Spleen (tissue), 11 donors: ENCODE results near the gene CXCL6. TPM values are rescaled to one million over a fixed set of nuclear protein-coding genes. Genes with fewer than 3 reads are reported as not detected.

Source experiments
- DNase-seq: peaks from one replicate; pipeline ENCODE4 v3.0.0-alpha.2; 2020
- H3K27ac ChIP-seq, 8 donors: fragments of 200-600 bp; sonication (generic) in 7 of 8; 1 replicate in 4 of 8; 2 replicates in 4 of 8; pipeline versions ENCODE4 v1.5.0 to v1.8.0; 2016 to 2021; ENCODE audit warnings: inconsistent platforms in 4 of 8, mild to moderate bottlenecking in 4 of 8, moderate library complexity in 1 of 8
- H3K27me3 ChIP-seq, 7 donors: fragments of 200-600 bp; sonication (generic) in 6 of 7; replicated peaks in 1 of 7; 1 replicate in 4 of 7; 2 replicates in 3 of 7; pipeline versions ENCODE4 v1.5.0 to v1.8.0; 2016 to 2021; ENCODE audit warnings: inconsistent platforms in 3 of 7, mild to moderate bottlenecking in 1 of 7
- H3K36me3 ChIP-seq, 6 donors: fragments of 200-600 bp; sonication (generic) in 5 of 6; 1 replicate in 4 of 6; 2 replicates in 2 of 6; pipeline versions ENCODE4 v1.5.0 to v1.8.0; 2016 to 2021; ENCODE audit warnings: inconsistent platforms in 2 of 6
- H3K4me1 ChIP-seq, 6 donors: fragments of 200-600 bp; sonication (generic) in 5 of 6; 1 replicate in 3 of 6; 2 replicates in 3 of 6; pipeline versions ENCODE4 v1.5.0 to v1.8.0; 2016 to 2021; ENCODE audit warnings: inconsistent platforms in 3 of 6
- H3K4me3 ChIP-seq, 8 donors: fragments of 200-600 bp; sonication (generic) in 7 of 8; 1 replicate in 4 of 8; 2 replicates in 4 of 8; pipeline versions ENCODE4 v1.5.0 to v1.8.0; 2016 to 2021; ENCODE audit warnings: inconsistent platforms in 4 of 8, mild to moderate bottlenecking in 4 of 8, moderate library complexity in 2 of 8
- H3K9me3 ChIP-seq, 8 donors: fragments of 200-600 bp; sonication (generic) in 7 of 8; 1 replicate in 4 of 8; 2 replicates in 4 of 8; pipeline versions ENCODE4 v1.5.0 to v1.8.0; 2016 to 2021; ENCODE audit warnings: inconsistent platforms in 4 of 8
- POLR2A ChIP-seq, 3 donors: fragments of 450-650 bp; IDR thresholded peaks; one replicate each; pipeline ENCODE4 v1.5.1; 2017; ENCODE audit warnings: antibody characterized with exemption in 3 of 3, mild to moderate bottlenecking in 1 of 3
- POLR2AphosphoS5 ChIP-seq, 3 donors: sonication (generic); formaldehyde crosslinking; IDR thresholded peaks; one replicate each; pipeline ENCODE4 v1.5.1; 2017; ENCODE audit warnings: antibody characterized with exemption in 3 of 3
- WGBS, 5 donors: extraction: QIAGEN DNeasy Blood & Tissue Kit in 3 of 5; methylation state at CpG; one replicate each; pipeline versions ENCODE4 v1.1.5 to v1.1.7; 2013 to 2018; 5-methylcytosine and 5-hydroxymethylcytosine counted together
- intact Hi-C: fragments of 100-400 bp; cut with DNase I; formaldehyde crosslinking; loops from one replicate; pipeline ENCODE4 v1.15.0; 2023; ENCODE audit warnings: low total_unique reads
- polyA plus RNA-seq, 3 donors: library from polyadenylated mRNA; stranded (reverse); fragments of 200-250 nt; gene quantifications; one replicate each; pipeline ENCODE4 v1.2.1, GENCODE V29; 2013
- total RNA-seq, 7 donors: library from RNA; depleted of rRNA in 3 of 7; stranded (reverse); fragments of >200 nt in 3 of 7; fragmentation: NEBNext Ultra II Directional in 4 of 7; extraction: Animal tissue kit (Norgen Biotek cat#: 25700) in 4 of 7; gene quantifications; one replicate each; pipeline versions ENCODE4 v1.1.0 to v1.2.1, GENCODE V29; 2016 to 2021
- TF ChIP-seq, protein P1 (sequence below), 11 experiments: fragments of 200-600 bp in 7 of 11; fragments of 450-650 bp in 4 of 11; sonication (generic) in 4 of 11; IDR thresholded peaks in 8 of 11; conservative IDR thresholded peaks in 3 of 11; 1 replicate in 7 of 11; 2 replicates in 4 of 11; pipeline versions ENCODE4 v1.4.0 to v1.8.0; 2016 to 2021; ENCODE audit warnings: antibody characterized with exemption in 11 of 11, inconsistent platforms in 4 of 11, mild to moderate bottlenecking in 1 of 11
- donor health status: healthy with polysubstance abuse.
- donor health status: DM: no; HTN: no; CAD: no; lungs with moderate emphysema.
- donor health status: DM: no; HTN: no; CAD: no.
- donor health status: Bipolar disorder and iron deficiency.
- donor health status: healthy.
- donor health status: DM: no; HTN: no; CAD: no.
- donor health status: DM: yes; HTN: yes; CAD: no.

Gene CXCL6
- total and polyA plus RNA-seq, 10 donors = 17.8 to 143 (median 62.8) TPM

DNA sequence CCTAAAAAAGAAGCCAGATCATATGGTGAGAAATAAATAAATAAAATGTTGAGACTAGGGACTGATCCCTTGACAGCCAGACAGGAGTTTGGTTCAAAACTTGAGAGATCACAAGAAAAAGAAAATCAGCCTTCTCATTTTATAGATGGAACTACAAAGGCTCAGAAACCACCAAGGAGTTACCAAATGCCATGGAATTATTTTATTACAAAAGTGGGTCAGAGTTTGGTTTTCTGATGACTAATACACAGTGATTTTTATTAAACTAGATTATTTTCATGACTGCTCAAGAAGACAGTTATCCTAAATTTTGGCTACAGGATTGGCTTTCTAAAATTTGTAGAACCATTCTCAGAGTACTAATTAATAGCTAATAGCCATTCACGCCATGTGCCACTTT is 38.9 kb downstream of the CXCL6 start:
- no peak for DNase-seq
- Histone ChIP-seq H3K36me3 (no peaks in the 10 kb centered on the region), H3K27me3 (peaks cover 0 to under 1% (median 0%) of the 10 kb centered on the region in 7 donors), H3K4me1 (peaks cover 0 to 29% (median 0%) of the 10 kb centered on the region in 6 donors), H3K27ac (peak overlapping the region in 6 of 8 donors; percentile 67 to 96 (median 86)), H3K9me3 (no peaks in the 10 kb centered on the region), H3K4me3 (peak overlapping the region in 1 of 8 donors; percentile 70)
- TF ChIP-seq, protein P1, sequence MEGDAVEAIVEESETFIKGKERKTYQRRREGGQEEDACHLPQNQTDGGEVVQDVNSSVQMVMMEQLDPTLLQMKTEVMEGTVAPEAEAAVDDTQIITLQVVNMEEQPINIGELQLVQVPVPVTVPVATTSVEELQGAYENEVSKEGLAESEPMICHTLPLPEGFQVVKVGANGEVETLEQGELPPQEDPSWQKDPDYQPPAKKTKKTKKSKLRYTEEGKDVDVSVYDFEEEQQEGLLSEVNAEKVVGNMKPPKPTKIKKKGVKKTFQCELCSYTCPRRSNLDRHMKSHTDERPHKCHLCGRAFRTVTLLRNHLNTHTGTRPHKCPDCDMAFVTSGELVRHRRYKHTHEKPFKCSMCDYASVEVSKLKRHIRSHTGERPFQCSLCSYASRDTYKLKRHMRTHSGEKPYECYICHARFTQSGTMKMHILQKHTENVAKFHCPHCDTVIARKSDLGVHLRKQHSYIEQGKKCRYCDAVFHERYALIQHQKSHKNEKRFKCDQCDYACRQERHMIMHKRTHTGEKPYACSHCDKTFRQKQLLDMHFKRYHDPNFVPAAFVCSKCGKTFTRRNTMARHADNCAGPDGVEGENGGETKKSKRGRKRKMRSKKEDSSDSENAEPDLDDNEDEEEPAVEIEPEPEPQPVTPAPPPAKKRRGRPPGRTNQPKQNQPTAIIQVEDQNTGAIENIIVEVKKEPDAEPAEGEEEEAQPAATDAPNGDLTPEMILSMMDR (IDR thresholded peaks at IDR 0.05 in 8 of 11, conservative IDR thresholded peaks at IDR 0.05 in 3 of 11) = no peak
- TF ChIP-seq POLR2AphosphoS5 (IDR thresholded peaks at IDR 0.05) = no peak
- no peak for TF ChIP-seq POLR2A (IDR thresholded peaks at IDR 0.05)
- 84 to 90% (median 85%) methylated on average over 1 of the region's 1 CpG for WGBS, 5 donors
- intact Hi-C loops = no loop called here

DNA sequence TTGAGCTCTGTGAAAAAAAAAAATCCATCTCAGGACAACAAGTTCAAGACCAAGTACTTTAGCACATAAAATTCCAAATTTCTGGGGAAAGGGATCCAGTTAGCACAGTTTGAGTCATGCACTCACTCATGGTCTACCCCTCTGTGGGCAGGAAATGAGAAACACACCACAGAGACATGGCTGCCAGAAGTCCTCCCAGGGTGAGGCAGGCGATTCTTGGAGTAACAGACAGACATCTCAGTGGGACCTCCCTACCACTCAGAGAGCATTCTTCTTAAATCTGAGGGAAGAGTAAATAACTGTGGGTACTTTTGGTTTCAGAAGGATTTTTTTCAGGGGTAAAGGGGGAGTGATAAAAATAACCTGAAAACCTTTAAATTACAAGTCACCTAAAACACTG is 46.8 kb downstream of the CXCL6 start:
- no peaks in the 10 kb centered on the region for H3K4me1 ChIP-seq
- DNase-seq = no peak
- H3K27ac ChIP-seq = peak overlapping the region in 3 of 8 donors; percentile 14 to 49 (median 36)
- 28 to 43% (median 35%) methylated on average over 1 of the region's 1 CpG for WGBS, 5 donors
- TF ChIP-seq POLR2AphosphoS5 (IDR thresholded peaks at IDR 0.05) = no peak
- H3K36me3 ChIP-seq = no peaks in the 10 kb centered on the region
- no peak overlapping the region for H3K4me3 ChIP-seq
- no peaks in the 10 kb centered on the region for H3K9me3 ChIP-seq
- H3K27me3 ChIP-seq = no peaks in the 10 kb centered on the region
- intact Hi-C loops = no loop called here

DNA sequence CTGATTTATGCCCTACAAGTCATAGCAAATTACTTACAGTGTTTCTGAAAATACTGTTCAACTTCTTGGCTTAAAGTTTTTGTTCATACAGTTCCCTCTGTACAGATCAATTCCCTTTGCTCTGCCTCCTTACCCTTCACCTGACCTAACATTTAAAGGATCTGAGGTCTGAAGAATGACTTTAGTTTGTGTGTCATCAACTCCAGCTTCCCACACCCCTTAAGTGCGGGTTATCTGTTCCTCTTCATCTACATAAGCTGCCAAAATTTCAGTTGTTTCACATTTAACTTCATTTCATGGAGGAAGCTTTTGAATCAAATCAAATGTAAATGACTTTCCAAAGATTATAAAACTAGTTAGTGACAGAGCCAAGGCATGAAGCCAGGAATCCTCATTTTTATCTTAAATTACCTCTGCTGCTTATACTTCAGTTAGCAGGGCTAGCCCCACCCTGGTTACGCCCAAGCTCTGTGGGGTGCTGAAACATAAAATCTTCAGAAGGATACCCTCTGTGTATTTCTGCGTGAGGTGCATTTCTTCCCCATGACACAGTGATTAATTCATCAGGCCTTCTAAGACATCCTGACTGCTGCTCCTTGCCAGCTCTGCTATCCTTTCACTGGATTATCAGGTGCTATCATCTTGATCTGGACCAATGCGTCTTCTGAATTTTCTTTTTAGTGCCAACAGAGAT is 49.2 kb downstream of the CXCL6 start:
- H3K9me3 ChIP-seq = no peaks in the 10 kb centered on the region
- 67 to 82% (median 79%) methylated on average over 4 of the region's 4 CpGs for WGBS, 5 donors
- peak overlapping the region in 4 of 8 donors; percentile 28 to 49 (median 36) for H3K27ac ChIP-seq
- TF ChIP-seq POLR2A (IDR thresholded peaks at IDR 0.05) = no peak
- TF ChIP-seq, protein P1 (IDR thresholded peaks at IDR 0.05 in 8 of 11, conservative IDR thresholded peaks at IDR 0.05 in 3 of 11) = no peak
- intact Hi-C loops = no loop called here
- no peaks in the 10 kb centered on the region for H3K36me3 ChIP-seq
- no peak for DNase-seq
- no peak overlapping the region for H3K4me3 ChIP-seq
- no peaks in the 10 kb centered on the region for H3K27me3 ChIP-seq
- no peaks in the 10 kb centered on the region for H3K4me1 ChIP-seq

Other genes starting within 250 kb of the CXCL6 start
- gene RASSF6, start 216.2 kb upstream of the CXCL6 start, total RNA-seq = 1 to 10 TPM in 1 of 7 donors, under 1 TPM in 6; 0.20 to 1.3 (median 0.30) TPM
- under 1 TPM; 0.09 to 0.41 (median 0.22) TPM for gene RASSF6, start 216.2 kb upstream of the CXCL6 start, polyA plus RNA-seq
- 10 to 100 TPM in 2 of 7 donors, 1 to 10 TPM in 1, under 1 TPM in 4; 0.28 to 28.4 (median 0.94) TPM for gene CXCL8, start 96.1 kb upstream of the CXCL6 start, total RNA-seq
- gene CXCL8, start 96.1 kb upstream of the CXCL6 start, polyA plus RNA-seq = 1 to 10 TPM in 1 of 3 donors, under 1 TPM in 2; 0.59 to 3.7 (median 0.61) TPM
- gene PF4V1, start 16.6 kb downstream of the CXCL6 start, total RNA-seq = 10 to 100 TPM in 1 of 7 donors, 1 to 10 TPM in 6; 1.3 to 12.3 (median 2.6) TPM
- 1 to 10 TPM in 2 of 3 donors, under 1 TPM in 1; 0.67 to 2.0 (median 1.3) TPM for gene PF4V1, start 16.6 kb downstream of the CXCL6 start, polyA plus RNA-seq
- 100 to 1,000 TPM; 103 to 208 (median 185) TPM for gene CXCL1, start 32.7 kb downstream of the CXCL6 start, total RNA-seq
- 100 to 1,000 TPM in 2 of 3 donors, 10 to 100 TPM in 1; 40.9 to 177 (median 132) TPM for gene CXCL1, start 32.7 kb downstream of the CXCL6 start, polyA plus RNA-seq
- gene PF4, start 145.3 kb downstream of the CXCL6 start, total RNA-seq = 10 to 100 TPM; 19.4 to 92.0 (median 51.0) TPM
- 10 to 100 TPM in 1 of 3 donors, 1 to 10 TPM in 2; 6.0 to 36.9 (median 8.5) TPM for gene PF4, start 145.3 kb downstream of the CXCL6 start, polyA plus RNA-seq
- gene PPBP, start 151.5 kb downstream of the CXCL6 start, total RNA-seq = 100 to 1,000 TPM in 5 of 7 donors, 10 to 100 TPM in 2; 54.8 to 232 (median 146) TPM
- 10 to 100 TPM; 12.9 to 32.0 (median 15.2) TPM for gene PPBP, start 151.5 kb downstream of the CXCL6 start, polyA plus RNA-seq
- gene CXCL5, start 162.0 kb downstream of the CXCL6 start, total RNA-seq = 1 to 10 TPM; 1.3 to 3.8 (median 2.4) TPM
- 1 to 10 TPM in 2 of 3 donors, under 1 TPM in 1; 0.58 to 2.2 (median 1.1) TPM for gene CXCL5, start 162.0 kb downstream of the CXCL6 start, polyA plus RNA-seq
- gene CXCL3, start 202.0 kb downstream of the CXCL6 start, total RNA-seq = 1 to 10 TPM in 6 of 7 donors, under 1 TPM in 1; 0.52 to 4.0 (median 3.6) TPM
- gene CXCL3, start 202.0 kb downstream of the CXCL6 start, polyA plus RNA-seq = 1 to 10 TPM; 1.3 to 2.7 (median 2.3) TPM